A673 (cell line): ENCODE data around the gene GNG7. TPM values are rescaled to one million over a fixed set of nuclear protein-coding genes. Genes with fewer than 3 reads are reported as not detected.
A peak's percentile ranks its signal among the peaks of the same experiment; 100 is the strongest.

ENCODE experiments used
- BruUV-seq: library from RNA; stranded (reverse); fragments of 400-500 nt; replicated peaks from 2 replicates; lab custom pipeline; 2021; lab: Mats Ljungman, UMichigan
- CTCF ChIA-PET: fragments of 300-600 bp; sonication (Branson Sonifier 250); formaldehyde crosslinking; loops from one replicate; lab custom pipeline; 2022; ENCODE audit warnings: antibody characterized with exemption; lab: Charles Lee
- POLR2A ChIA-PET: fragments of 300-600 bp; sonication (Branson Sonifier 250); formaldehyde crosslinking; loops from one replicate; lab custom pipeline; 2022; ENCODE audit warnings: antibody characterized with exemption; ENCODE audit not compliant: low non-redundant PET; lab: Charles Lee
- DNase-seq: peaks from one replicate; pipeline ENCODE4 v3.0.0-alpha.2; 2015; ENCODE audit warnings: low spot score
- H3K27ac ChIP-seq: fragments of 200-600 bp; sonication (generic); 2 replicates; pipeline ENCODE4 v1.5.1; 2016; ENCODE audit warnings: mixed run types, low read depth, mild to moderate bottlenecking, mixed read lengths, antibody characterized with exemption, low read length; ENCODE audit not compliant: poor library complexity, severe bottlenecking
- H3K27me3 ChIP-seq: fragments of 200-600 bp; sonication (generic); replicated peaks from 2 replicates; pipeline ENCODE4 v1.6.1; 2017; ENCODE audit warnings: mixed run types, low read depth, mild to moderate bottlenecking, mixed read lengths, antibody characterized with exemption, low read length; ENCODE audit not compliant: insufficient read depth, poor library complexity
- H3K36me3 ChIP-seq: fragments of 200-600 bp; sonication (generic); 2 replicates; pipeline ENCODE4 v1.6.1; 2016; ENCODE audit warnings: mixed run types, mild to moderate bottlenecking, mixed read lengths, antibody characterized with exemption, low read length; ENCODE audit not compliant: insufficient read depth, poor library complexity, severe bottlenecking
- H3K4me1 ChIP-seq: fragments of 200-600 bp; sonication (generic); 2 replicates; pipeline ENCODE4 v1.6.1; 2017; ENCODE audit warnings: mixed run types, mild to moderate bottlenecking, mixed read lengths, antibody characterized with exemption, low read length; ENCODE audit not compliant: insufficient read depth, poor library complexity, severe bottlenecking
- H3K4me3 ChIP-seq: fragments of 200-600 bp; sonication (generic); 2 replicates; pipeline ENCODE4 v1.5.1; 2016; ENCODE audit warnings: low read depth, mixed run types, mild to moderate bottlenecking, mixed read lengths, low read length; ENCODE audit not compliant: poor library complexity, severe bottlenecking
- H3K9me3 ChIP-seq: fragments of 200-600 bp; sonication (generic); 2 replicates; pipeline ENCODE4 v1.6.1; 2016; ENCODE audit warnings: mixed run types, low read depth, mild to moderate bottlenecking, mixed read lengths, antibody characterized with exemption, low read length; ENCODE audit not compliant: poor library complexity, severe bottlenecking
- EZH2 ChIP-seq: fragments of 200-600 bp; sonication (generic); IDR thresholded peaks from 2 replicates; pipeline ENCODE4 v1.6.1; 2017; ENCODE audit warnings: borderline replicate concordance, low read depth, mild to moderate bottlenecking, mixed read lengths, antibody characterized with exemption, low read length; ENCODE audit not compliant: poor library complexity, severe bottlenecking
- intact Hi-C: fragments of 100-400 bp; cut with micrococcal nuclease; formaldehyde crosslinking; loops from one replicate; pipeline ENCODE4 v1.10.0; 2022; ENCODE audit not compliant: unreplicated experiment
- total RNA-seq: library from RNA; stranded (reverse); gene quantifications from 2 replicates; pipeline ENCODE4 v1.2.3, GENCODE V29; 2021
- TF ChIP-seq, protein P1 (sequence below): fragments of 300-800, 200-600 bp; sonication (generic); conservative IDR thresholded peaks from 2 replicates; pipeline ENCODE4 v1.5.1; 2017; ENCODE audit warnings: low read depth, mild to moderate bottlenecking, antibody characterized with exemption, low read length, moderate library complexity, mixed read lengths

Gene GNG7
- total RNA-seq, 1 experiment from 2014 or later = 0.30 TPM

DNA sequence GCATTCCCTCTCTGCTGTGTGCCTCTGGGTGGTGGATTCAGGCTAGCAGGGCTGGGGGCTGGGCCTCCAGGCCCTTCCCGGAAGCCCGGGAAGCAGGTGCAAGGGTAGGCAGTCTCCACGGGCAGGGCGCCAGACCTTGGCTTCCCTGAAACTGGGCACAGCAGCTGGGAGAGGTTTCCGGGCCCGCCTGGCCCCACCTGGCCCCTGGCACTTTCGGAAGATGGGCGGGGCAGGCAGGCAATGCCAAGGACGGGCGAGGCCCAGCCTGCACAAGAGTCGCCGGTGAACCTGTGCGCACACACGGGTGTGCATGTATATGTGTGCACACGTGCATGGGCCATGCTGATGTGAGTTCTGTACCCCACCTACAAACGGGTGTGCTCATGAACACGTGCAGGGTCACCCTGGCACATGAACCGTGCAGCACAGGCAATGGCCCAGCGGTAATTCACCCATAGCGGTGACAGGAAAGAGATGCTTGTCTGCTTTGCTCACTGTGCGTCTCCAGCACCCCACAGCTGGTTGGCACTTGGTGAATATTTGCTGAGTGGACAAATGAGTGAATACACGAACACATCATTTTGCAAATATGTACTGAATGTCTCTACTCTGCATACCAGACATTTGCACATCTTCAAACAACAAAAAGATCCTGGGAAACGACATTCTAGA lies 211.2 kb downstream of the GNG7 start:
- intact Hi-C loops = no loop called here

DNA sequence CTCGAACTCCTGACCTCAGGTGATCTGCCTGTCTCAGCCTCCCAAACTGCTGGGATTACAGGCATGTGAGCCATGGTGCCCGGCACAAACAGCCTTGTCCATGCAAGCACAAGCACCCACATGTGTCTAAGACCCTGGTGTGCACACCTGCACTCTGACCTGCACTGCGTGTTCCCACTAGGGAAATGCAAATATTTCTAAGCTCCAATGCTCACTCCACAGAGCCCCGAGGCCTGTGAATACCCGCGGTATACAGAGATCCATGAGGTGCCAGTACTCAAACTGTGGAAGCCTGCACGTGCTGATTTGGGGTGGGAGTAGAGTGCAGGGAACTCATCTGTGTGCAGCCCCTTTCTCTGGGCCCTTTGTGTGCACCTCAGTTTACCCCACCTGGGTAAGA lies 211.8 kb downstream of the GNG7 start:
- Histone ChIP-seq H3K27me3 (peaks cover 5% of the 10 kb centered on the region), H3K36me3 (no peaks in the 10 kb centered on the region), H3K9me3 (no peaks in the 10 kb centered on the region), H3K27ac (no peak overlapping the region), H3K4me1 (peaks cover 8% of the 10 kb centered on the region), H3K4me3 (no peak overlapping the region)
- TF ChIP-seq EZH2 = no peak
- TF ChIP-seq, protein P1, sequence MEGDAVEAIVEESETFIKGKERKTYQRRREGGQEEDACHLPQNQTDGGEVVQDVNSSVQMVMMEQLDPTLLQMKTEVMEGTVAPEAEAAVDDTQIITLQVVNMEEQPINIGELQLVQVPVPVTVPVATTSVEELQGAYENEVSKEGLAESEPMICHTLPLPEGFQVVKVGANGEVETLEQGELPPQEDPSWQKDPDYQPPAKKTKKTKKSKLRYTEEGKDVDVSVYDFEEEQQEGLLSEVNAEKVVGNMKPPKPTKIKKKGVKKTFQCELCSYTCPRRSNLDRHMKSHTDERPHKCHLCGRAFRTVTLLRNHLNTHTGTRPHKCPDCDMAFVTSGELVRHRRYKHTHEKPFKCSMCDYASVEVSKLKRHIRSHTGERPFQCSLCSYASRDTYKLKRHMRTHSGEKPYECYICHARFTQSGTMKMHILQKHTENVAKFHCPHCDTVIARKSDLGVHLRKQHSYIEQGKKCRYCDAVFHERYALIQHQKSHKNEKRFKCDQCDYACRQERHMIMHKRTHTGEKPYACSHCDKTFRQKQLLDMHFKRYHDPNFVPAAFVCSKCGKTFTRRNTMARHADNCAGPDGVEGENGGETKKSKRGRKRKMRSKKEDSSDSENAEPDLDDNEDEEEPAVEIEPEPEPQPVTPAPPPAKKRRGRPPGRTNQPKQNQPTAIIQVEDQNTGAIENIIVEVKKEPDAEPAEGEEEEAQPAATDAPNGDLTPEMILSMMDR = no peak
- POLR2A ChIA-PET = no interaction called here
- CTCF ChIA-PET = interaction anchor here (0.7 kb wide), 1 partner anchor 231 kb away, joined by 5 read pairs; no protein-coding TSS in a partner anchor
- no TSS peak for BruUV-seq
- intact Hi-C loops = no loop called here
- no peak for DNase-seq

More for the DNA sequence above, 211.2 kb downstream of the GNG7 start:
- ChIA-PET CTCF (no interaction called here), POLR2A (no interaction called here)
- H3K4me3 ChIP-seq = no peak overlapping the region
- TF ChIP-seq, protein P1 = no peak
- no peak for TF ChIP-seq EZH2
- peak; percentile 46 for DNase-seq
- H3K36me3 ChIP-seq = no peaks in the 10 kb centered on the region
- no peak overlapping the region for H3K27ac ChIP-seq
- H3K4me1 ChIP-seq = peaks cover 8% of the 10 kb centered on the region
- peaks cover 5% of the 10 kb centered on the region for H3K27me3 ChIP-seq
- no TSS peak for BruUV-seq
- no peaks in the 10 kb centered on the region for H3K9me3 ChIP-seq

DNA sequence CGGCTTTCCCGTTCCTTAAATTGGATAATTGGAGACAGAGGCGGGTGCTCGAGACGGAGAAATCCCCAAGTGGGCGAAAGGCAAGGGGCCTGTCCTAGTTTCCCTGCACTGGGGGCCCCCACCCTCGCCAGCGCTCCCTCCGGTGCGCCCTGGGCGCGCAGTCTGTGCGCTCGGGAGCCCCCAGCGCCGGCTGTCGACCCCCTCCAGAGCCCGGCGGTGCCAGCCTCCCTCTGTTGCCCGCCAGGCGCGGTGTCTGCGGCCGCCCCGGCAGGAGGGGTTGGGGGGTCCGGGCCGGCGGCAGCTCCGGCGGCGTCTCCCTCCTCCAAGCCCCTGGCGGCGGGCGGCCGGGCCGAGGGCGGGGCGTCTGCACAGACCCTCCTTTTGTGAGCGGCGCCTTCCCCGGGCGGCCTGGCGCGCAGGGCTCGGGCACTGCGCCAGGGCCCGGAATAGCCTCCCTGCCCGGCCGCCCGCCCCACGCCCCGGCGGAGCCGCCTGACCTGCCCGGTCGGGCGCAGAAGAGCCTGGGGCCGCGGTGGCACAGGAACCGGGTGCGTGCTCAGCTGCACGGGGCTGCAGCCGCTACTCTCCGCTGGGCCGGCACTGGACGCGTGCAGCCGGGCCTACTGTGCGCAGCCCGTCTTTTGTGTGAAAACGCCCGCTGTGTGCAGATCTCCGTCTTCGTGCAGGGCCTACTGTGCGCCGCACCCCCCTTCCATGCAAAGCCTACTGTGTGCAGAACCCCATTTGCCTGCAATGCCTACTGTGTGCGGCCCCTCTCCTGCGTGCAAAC lies 213.4 kb downstream of the GNG7 start:
- intact Hi-C loops = no loop called here
- BruUV-seq = no TSS peak
- H3K9me3 ChIP-seq = no peaks in the 10 kb centered on the region
- DNase-seq = peak; percentile 62
- ChIA-PET POLR2A (no interaction called here), CTCF (interaction anchor here (0.7 kb wide), 1 partner anchor 90 kb away, joined by 11 read pairs; no protein-coding TSS in a partner anchor)
- no peaks in the 10 kb centered on the region for H3K36me3 ChIP-seq
- no peak for TF ChIP-seq EZH2
- TF ChIP-seq, protein P1 = no peak
- H3K4me1 ChIP-seq = peaks cover 2% of the 10 kb centered on the region
- peaks cover 5% of the 10 kb centered on the region for H3K27me3 ChIP-seq
- no peak overlapping the region for H3K27ac ChIP-seq
- peak overlapping the region; percentile 45 for H3K4me3 ChIP-seq
